ENCODE results near the gene RFLNA. TPM values are rescaled to one million over a fixed set of nuclear protein-coding genes. Genes with fewer than 3 reads are reported as not detected.

Gene RFLNA
- total RNA-seq, 2 donors from 2014 or later, result 22.4 to 44.8 TPM

GRCh38 chr12:124254126-124254525 is 40.8 kb upstream of the RFLNA start:
- DNase-seq, result no peak
- intact Hi-C loops (cut with DNase I), result no loop called here
- no peak for TF ChIP-seq CTCF (IDR thresholded peaks at IDR 0.05)
- Histone ChIP-seq H3K4me3 (no peak overlapping the region), H3K9me3 (no peaks in the 10 kb centered on the region), H3K4me1 (no peaks in the 10 kb centered on the region), H3K27ac (no peak overlapping the region), H3K9ac (ENCODE audit: low read depth in 2 of 2, low read length in 2 of 2) (no peak overlapping the region), H3K27me3 (no peaks in the 10 kb centered on the region), H3K36me3 (no peaks in the 10 kb centered on the region)

- Histone ChIP-seq H3K27ac (no peak overlapping the region), H3K4me1 (no peaks in the 10 kb centered on the region), H3K9me3 (no peaks in the 10 kb centered on the region), H3K27me3 (no peaks in the 10 kb centered on the region), H3K36me3 (no peaks in the 10 kb centered on the region), H3K9ac (ENCODE audit: low read depth in 2 of 2, low read length in 2 of 2) (no peak overlapping the region), H3K4me3 (no peak overlapping the region)
- no peak for TF ChIP-seq CTCF (IDR thresholded peaks at IDR 0.05)
- intact Hi-C loops (cut with DNase I), result no loop called here
- no peak for DNase-seq
These were observed 35.5 kb upstream of the RFLNA start for GRCh38 chr12:124259154-124260066.

- DNase-seq, result no peak
- Histone ChIP-seq H3K36me3 (no peaks in the 10 kb centered on the region), H3K27ac (no peak overlapping the region), H3K4me1 (no peaks in the 10 kb centered on the region), H3K4me3 (no peak overlapping the region), H3K9me3 (no peaks in the 10 kb centered on the region), H3K27me3 (no peaks in the 10 kb centered on the region), H3K9ac (ENCODE audit: low read depth in 2 of 2, low read length in 2 of 2) (no peak overlapping the region)
- no peak for TF ChIP-seq CTCF (IDR thresholded peaks at IDR 0.05)
- intact Hi-C loops (cut with DNase I), result no loop called here
These were observed 33.0 kb upstream of the RFLNA start for GRCh38 chr12:124261885-124262284.

- Histone ChIP-seq H3K4me3 (no peak overlapping the region), H3K27me3 (no peaks in the 10 kb centered on the region), H3K36me3 (no peaks in the 10 kb centered on the region), H3K4me1 (no peaks in the 10 kb centered on the region), H3K9ac (ENCODE audit: low read depth in 2 of 2, low read length in 2 of 2) (no peak overlapping the region), H3K27ac (no peak overlapping the region), H3K9me3 (no peaks in the 10 kb centered on the region)
- no peak for DNase-seq
- intact Hi-C loops (cut with DNase I), result no loop called here
- TF ChIP-seq CTCF (IDR thresholded peaks at IDR 0.05), result no peak
These were observed 30.7 kb upstream of the RFLNA start for GRCh38 chr12:124264089-124264795.

GRCh38 chr12:124264879-124265278 is 30.0 kb upstream of the RFLNA start:
- TF ChIP-seq CTCF (IDR thresholded peaks at IDR 0.05), result no peak

More at GRCh38 chr12:124264879-124265278, 30.0 kb upstream of the RFLNA start:
- no peak for DNase-seq
- H3K36me3 ChIP-seq, result no peaks in the 10 kb centered on the region
- no peak overlapping the region for H3K27ac ChIP-seq
- intact Hi-C loops (cut with DNase I), result no loop called here
- H3K9ac ChIP-seq (ENCODE audit: low read depth in 2 of 2, low read length in 2 of 2), result no peak overlapping the region
- H3K4me1 ChIP-seq, result no peaks in the 10 kb centered on the region
- no peaks in the 10 kb centered on the region for H3K27me3 ChIP-seq
- no peak overlapping the region for H3K4me3 ChIP-seq
- H3K9me3 ChIP-seq, result no peaks in the 10 kb centered on the region
